Gastroesophageal sphincter (tissue), 4 donors: Measurements from ENCODE around the gene RDH16. TPM values are rescaled to one million over a fixed set of nuclear protein-coding genes. Genes with fewer than 3 reads are reported as not detected.

Experiments used
- ATAC-seq: fragments of 150-250 bp; one replicate; pipeline ENCODE4 v1.9.1; 2016; ENCODE audit warnings: mild to moderate bottlenecking, moderate library complexity
- H3K27ac ChIP-seq, 4 donors: fragments of 200-600 bp; sonication (generic) in 3 of 4; 1 replicate in 3 of 4; 2 replicates in 1 of 4; pipeline ENCODE4 v1.5.1; 2016 to 2019
- H3K27me3 ChIP-seq: fragments of 200-600 bp; sonication (generic); one replicate; pipeline ENCODE4 v1.5.1; 2019
- H3K36me3 ChIP-seq, 2 donors: fragments of 200-600 bp; sonication (generic); one replicate each; pipeline ENCODE4 v1.5.1; 2019; ENCODE audit warnings: control low read depth in 1 of 2
- H3K4me1 ChIP-seq, 3 donors: fragments of 200-600 bp; sonication (generic); 1 replicate in 2 of 3; 2 replicates in 1 of 3; pipeline ENCODE4 v1.5.1; 2016 to 2019; ENCODE audit warnings: control low read depth in 2 of 3
- H3K4me3 ChIP-seq, 2 donors: fragments of 200-600 bp; sonication (generic); one replicate each; pipeline ENCODE4 v1.5.1; 2019; ENCODE audit warnings: mild to moderate bottlenecking in 1 of 2, moderate library complexity in 1 of 2
- H3K9me3 ChIP-seq, 3 donors: fragments of 200-600 bp; sonication (generic); one replicate each; pipeline ENCODE4 v1.5.1; 2017 to 2019; ENCODE audit warnings: control low read depth in 2 of 3
- CTCF ChIP-seq, 4 experiments: fragments of 200-600 bp in 2 of 4; fragments of 450-650 bp in 2 of 4; sonication (generic) in 1 of 4; IDR thresholded peaks; one replicate each; pipeline ENCODE4 v1.5.1; 2017 to 2019; ENCODE audit warnings: antibody characterized with exemption in 4 of 4, mild to moderate bottlenecking in 2 of 4, moderate library complexity in 2 of 4
- EP300 ChIP-seq: sonication (generic); formaldehyde crosslinking; IDR thresholded peaks from one replicate; pipeline ENCODE4 v1.6.1; 2017; ENCODE audit warnings: antibody characterized with exemption, mild to moderate bottlenecking
- POLR2A ChIP-seq, 2 donors: fragments of 450-650 bp; IDR thresholded peaks; one replicate each; pipeline ENCODE4 v1.6.1; 2017; ENCODE audit warnings: antibody characterized with exemption in 2 of 2, mild to moderate bottlenecking in 2 of 2, moderate library complexity in 1 of 2
- POLR2AphosphoS5 ChIP-seq: sonication (generic); formaldehyde crosslinking; IDR thresholded peaks from one replicate; pipeline ENCODE4 v1.6.1; 2017; ENCODE audit warnings: antibody characterized with exemption
- WGBS, 2 donors: methylation state at CpG; one replicate each; pipeline ENCODE4 v1.1.5; 2018; ENCODE audit warnings: low coverage in 1 of 2; 5-methylcytosine and 5-hydroxymethylcytosine counted together
- total RNA-seq, 4 donors: library from RNA; depleted of rRNA; stranded (reverse); fragments of >200 nt; gene quantifications; one replicate each; pipeline ENCODE4 v1.1.0, GENCODE V29; 2016

RDH16 gene
- under 1 TPM in 3 of 4 donors, not detected in 1; 0.22 to 0.81 (median 0.27) TPM for total RNA-seq

- H3K4me3 ChIP-seq, result no peak within 1 kb of the TSS
- H3K27ac ChIP-seq, result no peak within 1 kb of the TSS
- TF ChIP-seq CTCF (IDR thresholded peaks at IDR 0.05) (no peak), EP300 (no peak), POLR2A (IDR thresholded peaks at IDR 0.05) (no peak), POLR2AphosphoS5 (no peak)
- H3K9me3 ChIP-seq, result peaks cover 0 to 19% (median 0%) of the 10 kb centered on the region in 3 donors
- 84 to 100% methylated on average over 2 to 6 of the region's 10 CpGs for WGBS, 2 donors
- no peaks in the 10 kb centered on the region for H3K27me3 ChIP-seq
- ATAC-seq, result no peak
- H3K36me3 ChIP-seq, result no peaks in the 10 kb centered on the region
- H3K4me1 ChIP-seq, result no peaks in the 10 kb centered on the region
Measured at GRCh38 chr12:56957229-56958052, at the start of gene RDH16. RDH16 (minus strand) TSS chr12:56957608; CDS start chr12:56957462, 146 bp downstream.

GRCh38 chr12:57006809-57007475, 49.5 kb upstream of the RDH16 start:
- no peak for ATAC-seq
- 53 to 61% methylated on average over 8 to 10 of the region's 10 CpGs for WGBS, 2 donors
- TF ChIP-seq POLR2AphosphoS5 (no peak), EP300 (no peak), CTCF (IDR thresholded peaks at IDR 0.05) (no peak), POLR2A (IDR thresholded peaks at IDR 0.05) (no peak)
- Histone ChIP-seq H3K4me1 (peaks cover 0 to 34% (median 13%) of the 10 kb centered on the region in 3 donors), H3K27ac (peak overlapping the region in 3 of 4 donors; percentile 90 to 94 (median 93)), H3K9me3 (no peaks in the 10 kb centered on the region), H3K4me3 (peak overlapping the region; percentile 11 to 95), H3K27me3 (no peaks in the 10 kb centered on the region), H3K36me3 (peaks cover 0 to 28% of the 10 kb centered on the region in 2 donors)

GRCh38 chr12:57005980-57006808, 48.8 kb upstream of the RDH16 start, which contains the start of gene ZBTB39:
ZBTB39 (minus strand) TSS chr12:57006546; CDS start chr12:57004917, 1,629 bp downstream.
- Histone ChIP-seq H3K27me3 (no peaks in the 10 kb centered on the region), H3K27ac (peak within 1 kb of the TSS; percentile 34 to 94 (median 92)), H3K4me3 (peak within 1 kb of the TSS; percentile 79 to 95), H3K9me3 (no peaks in the 10 kb centered on the region), H3K4me1 (peaks cover 0 to 42% (median 13%) of the 10 kb centered on the region in 3 donors), H3K36me3 (peaks cover 0 to 36% of the 10 kb centered on the region in 2 donors)
- peak; percentile 93 for ATAC-seq
- WGBS, 2 donors, result no CpG with 5 or more reads among the region's 94 CpGs
- TF ChIP-seq EP300 (no peak), POLR2AphosphoS5 (no peak), CTCF (IDR thresholded peaks at IDR 0.05) (peak; percentile 31 to 69 (median 38)), POLR2A (IDR thresholded peaks at IDR 0.05) (peak; percentile 33 to 38)

- H3K27ac ChIP-seq, result no peak overlapping the region
- no peak for ATAC-seq
- H3K27me3 ChIP-seq, result no peaks in the 10 kb centered on the region
- TF ChIP-seq POLR2A (IDR thresholded peaks at IDR 0.05) (no peak), EP300 (no peak), POLR2AphosphoS5 (no peak), CTCF (IDR thresholded peaks at IDR 0.05) (no peak)
- H3K9me3 ChIP-seq, result no peaks in the 10 kb centered on the region
- peaks cover 0 to 51% of the 10 kb centered on the region in 2 donors for H3K36me3 ChIP-seq
- H3K4me3 ChIP-seq, result peak overlapping the region in 1 of 2 donors; percentile 95
- H3K4me1 ChIP-seq, result peaks cover 0 to 49% (median 13%) of the 10 kb centered on the region in 3 donors
- 40 to 100% methylated on average over 1 to 3 of the region's 6 CpGs for WGBS, 2 donors
Measured at GRCh38 chr12:57004651-57005050, 47.2 kb upstream of the RDH16 start.
